T follicular helper cell (primary cell): ENCODE data around the gene ST7.

Experiments
- DNase-seq: peaks from one replicate; pipeline ENCODE4 v3.0.0-alpha.2; 2020; ENCODE audit warnings: low read depth

Gene ST7

GRCh38 chr7:117066668-117067067, 113.4 kb downstream of the ST7 start:
- no peak for DNase-seq

GRCh38 chr7:117067340-117067739, 114.0 kb downstream of the ST7 start:
- no peak for DNase-seq

- no peak for DNase-seq
Measured at GRCh38 chr7:117068511-117069145, 115.3 kb downstream of the ST7 start.

GRCh38 chr7:117069379-117069778, 116.1 kb downstream of the ST7 start:
- no peak for DNase-seq

- no peak for DNase-seq
Measured at GRCh38 chr7:117071551-117071950, 118.2 kb downstream of the ST7 start.

- no peak for DNase-seq
Measured at GRCh38 chr7:117072620-117073118, 119.4 kb downstream of the ST7 start.

GRCh38 chr7:117074378-117074777, 121.1 kb downstream of the ST7 start:
- DNase-seq: no peak

GRCh38 chr7:117075934-117076333, 122.6 kb downstream of the ST7 start:
- DNase-seq: no peak

GRCh38 chr7:117076426-117076943, 123.2 kb downstream of the ST7 start:
- DNase-seq: no peak

- no peak for DNase-seq
Measured at GRCh38 chr7:117077658-117078057, 124.4 kb downstream of the ST7 start.

- DNase-seq: no peak
Measured at GRCh38 chr7:117082647-117083046, 129.3 kb downstream of the ST7 start.

GRCh38 chr7:117083648-117084047, 130.3 kb downstream of the ST7 start:
- no peak for DNase-seq

- no peak for DNase-seq
Measured at GRCh38 chr7:117084286-117084685, 131.0 kb downstream of the ST7 start.

- no peak for DNase-seq
Measured at GRCh38 chr7:117085275-117085674, 132.0 kb downstream of the ST7 start.

- DNase-seq: no peak
Measured at GRCh38 chr7:117085769-117086463, 132.6 kb downstream of the ST7 start.

GRCh38 chr7:117086788-117087187, 133.5 kb downstream of the ST7 start:
- DNase-seq: no peak

- no peak for DNase-seq
Measured at GRCh38 chr7:117087639-117088396, 134.5 kb downstream of the ST7 start.

- no peak for DNase-seq
Measured at GRCh38 chr7:117088623-117089194, 135.4 kb downstream of the ST7 start.

- no peak for DNase-seq
Measured at GRCh38 chr7:117090791-117091190, 137.5 kb downstream of the ST7 start.

GRCh38 chr7:117091721-117092120, 138.4 kb downstream of the ST7 start:
- no peak for DNase-seq

GRCh38 chr7:117092785-117093184, 139.5 kb downstream of the ST7 start:
- no peak for DNase-seq

GRCh38 chr7:117094457-117094856, 141.2 kb downstream of the ST7 start:
- DNase-seq: no peak
